DND-41 (cell line): ENCODE measurements around the gene HCN1.
"Not testable (repeated sequence)": the region's sequence is repeated elsewhere in the genome, so short reads cannot be mapped to it uniquely, and the experiment has no call there.

Experiments used
- EZH2 ChIP-seq: IDR thresholded peaks from 3 replicates; pipeline ENCODE4 v1.6.1; 2012; ENCODE audit warnings: borderline replicate concordance, low read depth, mild to moderate bottlenecking, moderate library complexity, low read length, inconsistent platforms; ENCODE audit not compliant: severe bottlenecking
- TF ChIP-seq, protein P1 (sequence below): IDR thresholded peaks from 2 replicates; pipeline ENCODE4 v1.5.1; 2012; ENCODE audit warnings: borderline replicate concordance, low read length, moderate library complexity, mild to moderate bottlenecking; ENCODE audit not compliant: poor library complexity, severe bottlenecking; ENCODE audit errors: extremely low read depth

DNA sequence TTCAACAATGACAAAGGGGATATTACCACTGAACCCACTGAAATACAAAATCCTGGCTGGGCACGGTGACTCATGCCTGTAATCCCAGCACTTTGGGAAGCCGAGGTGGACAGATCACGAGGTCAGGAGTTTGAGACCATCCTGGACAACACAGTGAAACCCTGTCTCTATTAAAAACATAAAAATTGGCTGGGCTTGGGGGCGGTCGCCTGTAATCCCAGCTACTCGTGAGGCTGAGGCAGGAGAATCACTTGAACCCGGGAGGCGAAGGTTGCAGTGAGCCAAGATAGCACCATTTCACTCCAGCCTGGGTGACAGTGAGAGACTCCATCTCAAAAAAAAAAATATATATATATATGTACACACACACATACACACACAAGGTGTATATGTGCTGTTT, 324.8 kb downstream of the HCN1 start:
- TF ChIP-seq, protein P1, sequence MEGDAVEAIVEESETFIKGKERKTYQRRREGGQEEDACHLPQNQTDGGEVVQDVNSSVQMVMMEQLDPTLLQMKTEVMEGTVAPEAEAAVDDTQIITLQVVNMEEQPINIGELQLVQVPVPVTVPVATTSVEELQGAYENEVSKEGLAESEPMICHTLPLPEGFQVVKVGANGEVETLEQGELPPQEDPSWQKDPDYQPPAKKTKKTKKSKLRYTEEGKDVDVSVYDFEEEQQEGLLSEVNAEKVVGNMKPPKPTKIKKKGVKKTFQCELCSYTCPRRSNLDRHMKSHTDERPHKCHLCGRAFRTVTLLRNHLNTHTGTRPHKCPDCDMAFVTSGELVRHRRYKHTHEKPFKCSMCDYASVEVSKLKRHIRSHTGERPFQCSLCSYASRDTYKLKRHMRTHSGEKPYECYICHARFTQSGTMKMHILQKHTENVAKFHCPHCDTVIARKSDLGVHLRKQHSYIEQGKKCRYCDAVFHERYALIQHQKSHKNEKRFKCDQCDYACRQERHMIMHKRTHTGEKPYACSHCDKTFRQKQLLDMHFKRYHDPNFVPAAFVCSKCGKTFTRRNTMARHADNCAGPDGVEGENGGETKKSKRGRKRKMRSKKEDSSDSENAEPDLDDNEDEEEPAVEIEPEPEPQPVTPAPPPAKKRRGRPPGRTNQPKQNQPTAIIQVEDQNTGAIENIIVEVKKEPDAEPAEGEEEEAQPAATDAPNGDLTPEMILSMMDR: not testable (repeated sequence)
- TF ChIP-seq EZH2: not testable (repeated sequence)
